SK-MEL-5 (cell line): ENCODE data around the gene LTF. TPM values are rescaled to one million over a fixed set of nuclear protein-coding genes. Genes with fewer than 3 reads are reported as not detected.
"Not testable (repeated sequence)": the region's sequence is repeated elsewhere in the genome, so short reads cannot be mapped to it uniquely, and the experiment has no call there.

Source experiments
- DNase-seq: peaks from one replicate; pipeline ENCODE4 v3.0.0-alpha.2; 2016; ENCODE audit warnings: low read depth, low spot score
- in situ Hi-C: cut with HindIII; loops from 2 replicates; pipeline ENCODE4 v1.10.0; 2016; ENCODE audit warnings: low sequenced_read_pairs, high pct_unique_total_duplicates, low pct_unique_long_range_greater_than_20kb
- total RNA-seq: library from RNA; depleted of rRNA; stranded (reverse); fragments of >200 nt; shearing (Covaris generic); gene quantifications from 2 replicates; pipeline ENCODE4 v1.2.3, GENCODE V29; 2014

LTF gene
- total RNA-seq, 1 experiment from 2014 or later = 0.11 TPM

DNA sequence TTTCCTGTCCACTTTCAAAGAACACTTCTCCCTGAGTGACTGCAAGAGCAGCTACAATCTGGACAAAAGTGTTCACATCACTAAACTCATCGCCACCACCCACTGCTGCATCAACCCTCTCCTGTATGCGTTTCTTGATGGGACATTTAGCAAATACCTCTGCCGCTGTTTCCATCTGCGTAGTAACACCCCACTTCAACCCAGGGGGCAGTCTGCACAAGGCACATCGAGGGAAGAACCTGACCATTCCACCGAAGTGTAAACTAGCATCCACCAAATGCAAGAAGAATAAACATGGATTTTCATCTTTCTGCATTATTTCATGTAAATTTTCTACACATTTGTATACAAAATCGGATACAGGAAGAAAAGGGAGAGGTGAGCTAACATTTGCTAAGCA is 55.9 kb downstream of the LTF start:
- no peak for DNase-seq
- in situ Hi-C loops = no loop called here

GRCh38 chr3:46407970-46408369 is 56.7 kb downstream of the LTF start:
- DNase-seq = no peak

DNA sequence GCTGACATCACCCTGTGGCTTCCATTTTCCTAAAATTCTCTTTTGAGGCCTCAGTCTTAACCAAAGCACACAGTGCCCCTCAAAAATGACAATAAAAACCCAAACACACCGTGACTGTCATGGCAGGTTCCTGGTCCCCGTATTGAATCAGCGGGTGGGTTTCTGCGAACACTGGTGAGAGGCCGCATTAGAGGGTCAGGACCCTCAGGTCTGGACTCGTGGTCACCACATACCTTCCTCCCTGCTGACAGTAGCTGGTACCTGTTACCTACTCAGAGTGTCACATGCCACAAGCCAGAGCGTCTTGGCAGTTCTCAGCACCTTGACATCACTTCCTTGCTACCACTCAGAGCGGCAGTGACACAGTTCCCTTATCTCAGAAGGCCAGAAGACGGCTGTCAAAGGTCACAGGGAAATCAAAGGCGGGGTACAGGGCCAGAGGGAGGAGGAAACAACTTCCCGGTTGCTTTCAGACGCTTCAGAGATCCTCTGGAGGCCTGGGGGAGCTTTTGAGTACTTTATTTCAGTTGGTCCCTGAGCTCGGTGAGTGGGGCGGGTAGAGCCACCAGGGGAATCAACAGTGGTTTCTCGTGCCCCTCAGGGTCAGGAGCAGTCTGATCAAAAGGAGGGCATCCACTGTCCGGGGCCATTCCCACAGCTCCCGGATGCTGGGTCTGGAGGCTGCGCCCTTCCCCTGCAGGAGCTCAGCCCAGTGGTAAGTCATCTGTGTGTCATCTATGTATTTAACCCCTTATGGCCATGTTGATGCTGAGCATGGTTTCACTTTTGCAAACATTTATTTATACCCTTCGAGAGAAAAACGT is 57.7 kb downstream of the LTF start, which contains the start of the genes CCR5AS and CCRL2:
TSS of gene CCR5AS (minus strand) at position 279 of the 824 bp plus-strand sequence.
TSS of gene CCRL2 (plus strand) at position 472 of the 824 bp plus-strand sequence. CDS start 821 bp downstream, outside the sequence.
- no peak for DNase-seq
- in situ Hi-C loops = no loop called here

More at GRCh38 chr3:46407970-46408369, 56.7 kb downstream of the LTF start:
- in situ Hi-C loops = no loop called here

DNA sequence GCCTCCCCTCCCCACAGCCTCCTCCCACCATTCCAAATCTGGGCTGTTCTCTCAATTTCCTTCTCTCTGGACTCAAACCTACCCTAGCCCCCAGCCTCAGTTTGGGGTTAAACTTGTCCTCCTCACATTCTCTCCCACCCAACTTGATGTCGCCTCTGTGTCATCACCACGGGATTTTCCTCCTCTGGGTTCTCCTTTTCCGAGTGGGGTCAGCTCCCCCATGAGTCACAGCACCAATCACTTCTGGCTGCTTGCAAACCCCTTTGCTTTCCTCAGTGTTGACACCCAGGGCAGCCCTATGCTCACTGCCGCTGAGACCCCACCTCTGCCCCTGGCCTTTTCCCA is 58.3 kb downstream of the LTF start:
- in situ Hi-C loops = no loop called here

GRCh38 chr3:46405301-46406019 is 59.2 kb downstream of the LTF start:
- in situ Hi-C loops = no loop called here

More for the DNA sequence above, 58.3 kb downstream of the LTF start:
- no peak for DNase-seq

DNA sequence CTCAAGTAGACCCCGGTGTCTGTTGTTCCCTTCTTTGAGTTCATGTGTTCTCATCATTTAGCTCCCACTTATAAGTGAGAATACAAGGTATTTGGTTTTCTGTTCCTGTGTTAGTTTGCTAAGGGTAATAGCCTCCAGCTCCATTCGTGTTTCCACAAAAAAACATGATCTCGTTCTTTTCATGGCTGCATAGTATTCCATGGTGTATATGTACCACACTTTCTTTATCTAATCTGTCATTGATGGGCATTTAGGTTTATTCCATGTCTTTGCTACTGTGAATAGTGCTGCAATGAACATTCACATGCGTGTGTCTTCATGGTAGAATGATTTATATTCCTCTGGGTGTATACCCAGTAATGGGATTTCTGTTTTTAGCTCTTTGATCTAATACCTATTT is 61.8 kb downstream of the LTF start:
- DNase-seq, in situ Hi-C loops: not testable (repeated sequence)

More at GRCh38 chr3:46405301-46406019, 59.2 kb downstream of the LTF start:
- DNase-seq = no peak

- DNase-seq = no peak
- in situ Hi-C loops = no loop called here
These were observed 63.1 kb downstream of the LTF start for GRCh38 chr3:46401579-46401978.

GRCh38 chr3:46400846-46401245 is 63.9 kb downstream of the LTF start:
- DNase-seq = no peak
- in situ Hi-C loops = no loop called here

DNA sequence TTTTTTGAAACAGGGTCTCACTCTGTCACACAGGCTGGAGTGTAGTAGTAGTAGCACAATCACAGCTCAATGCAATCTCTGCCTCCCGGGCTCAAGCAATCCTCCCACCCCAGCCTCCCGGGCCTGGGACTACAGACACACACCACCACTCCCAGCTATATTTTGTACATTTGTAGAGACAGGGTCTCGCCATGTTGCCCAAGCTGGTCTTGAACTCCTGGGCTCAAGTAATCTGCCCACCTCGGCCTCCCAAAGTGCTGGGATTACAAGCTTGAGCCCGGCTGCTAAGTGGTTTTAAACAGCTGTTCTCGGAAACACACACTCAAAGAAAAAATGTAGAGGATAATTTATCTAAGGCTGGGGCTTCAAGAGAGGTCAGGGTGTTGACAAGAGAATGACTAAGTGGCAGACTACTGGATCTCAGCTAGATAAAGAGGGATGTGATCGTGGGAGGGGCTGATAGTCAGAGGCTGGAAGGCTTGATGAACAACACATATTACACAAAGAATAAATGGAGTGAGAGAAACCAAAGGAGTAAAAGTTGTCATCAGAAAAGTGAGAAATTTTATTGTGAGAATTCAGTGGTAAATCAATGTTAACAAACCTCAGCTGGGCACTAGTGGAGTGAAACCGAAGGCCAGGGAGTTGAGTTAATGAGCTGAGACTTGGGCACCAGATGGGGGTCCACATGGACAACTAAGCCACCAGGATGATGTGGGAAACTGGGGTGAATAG is 64.5 kb downstream of the LTF start:
- DNase-seq = no peak
- in situ Hi-C loops = no loop called here

- in situ Hi-C loops = no loop called here
- no peak for DNase-seq
These were observed 65.1 kb downstream of the LTF start for GRCh38 chr3:46399557-46399956.

- in situ Hi-C loops = no loop called here
- no peak for DNase-seq
These were observed 65.6 kb downstream of the LTF start for GRCh38 chr3:46399098-46399497.

- DNase-seq = no peak
- in situ Hi-C loops = no loop called here
These were observed 66.3 kb downstream of the LTF start for GRCh38 chr3:46398186-46398955.

GRCh38 chr3:46397111-46397510 is 67.6 kb downstream of the LTF start:
- DNase-seq = no peak
- in situ Hi-C loops = no loop called here

GRCh38 chr3:46395766-46396530 is 68.8 kb downstream of the LTF start:
- in situ Hi-C loops = no loop called here
- no peak for DNase-seq

DNA sequence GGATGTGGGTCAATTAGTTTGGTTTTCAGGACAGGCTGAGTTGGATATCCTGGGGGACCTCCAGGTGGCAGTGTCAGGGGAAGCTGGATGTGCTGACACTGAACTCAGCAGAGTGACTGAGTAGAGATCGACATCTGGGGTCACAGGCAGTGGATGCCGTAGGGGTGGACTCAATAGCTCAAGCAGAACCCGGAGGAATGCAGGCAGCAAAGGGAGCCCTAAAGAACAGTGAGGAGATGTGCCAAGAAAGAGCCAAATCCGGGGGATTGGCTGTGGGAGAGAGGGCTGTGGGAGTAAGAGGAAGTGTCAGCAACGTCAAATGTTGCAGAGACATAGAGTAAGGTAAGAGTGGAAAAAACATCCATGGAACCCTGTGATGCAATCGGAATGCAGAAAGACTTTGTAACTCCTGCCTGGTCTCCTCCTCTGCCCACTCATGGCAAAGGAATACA is 69.5 kb downstream of the LTF start:
- DNase-seq = no peak
- in situ Hi-C loops = no loop called here

DNA sequence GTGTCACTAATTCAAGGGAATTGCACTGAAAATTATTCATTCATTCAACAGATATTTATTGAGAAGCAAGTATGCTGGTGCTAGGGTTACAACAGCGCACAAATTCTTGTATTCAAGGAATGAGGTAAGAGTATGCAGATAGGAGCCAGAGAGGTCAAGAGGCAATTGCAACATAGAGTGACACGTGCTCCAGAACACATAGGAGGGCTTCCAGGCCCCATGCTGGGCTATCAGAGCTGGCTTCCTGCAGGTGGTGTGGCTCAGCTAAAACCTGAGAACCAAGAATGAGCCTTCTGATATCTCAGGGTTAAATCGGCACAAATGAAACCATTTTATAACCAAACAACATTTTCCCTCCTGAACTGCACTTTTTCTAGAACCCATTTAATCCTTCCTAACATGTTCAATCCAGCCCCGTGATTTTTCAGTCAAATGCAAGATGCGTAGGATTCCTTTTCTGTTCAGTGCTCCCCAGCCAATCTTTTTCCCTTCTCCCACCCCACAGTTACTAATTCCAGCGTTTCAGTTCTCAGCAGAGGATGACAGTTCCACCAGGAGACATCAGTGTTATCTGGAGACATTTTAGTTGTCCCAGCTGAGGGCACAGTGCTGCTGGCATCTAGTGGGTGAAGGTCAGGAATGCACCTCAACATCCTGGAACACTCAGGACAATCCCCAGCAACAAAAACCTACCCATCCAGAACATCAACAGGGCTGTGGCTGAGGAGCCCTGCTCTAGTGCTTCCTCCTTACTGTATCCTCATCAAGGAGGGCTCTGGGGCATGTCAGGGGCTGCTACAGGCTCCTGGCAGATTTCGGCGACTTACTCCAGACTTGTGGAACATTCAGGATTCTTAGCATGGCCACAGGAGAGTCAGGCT is 70.9 kb downstream of the LTF start:
- in situ Hi-C loops = no loop called here
- DNase-seq = no peak
